ENCODE measurements around the gene SLC7A11. TPM values are rescaled to one million over a fixed set of nuclear protein-coding genes. Genes with fewer than 3 reads are reported as not detected.
A peak's percentile ranks its signal among the peaks of the same experiment; 100 is the strongest.

The SLC7A11 gene
- total and polyA plus RNA-seq, 2 of the 4 experiments (the other 2 are of a cell fraction), result 8.3 to 24.7 TPM

DNA sequence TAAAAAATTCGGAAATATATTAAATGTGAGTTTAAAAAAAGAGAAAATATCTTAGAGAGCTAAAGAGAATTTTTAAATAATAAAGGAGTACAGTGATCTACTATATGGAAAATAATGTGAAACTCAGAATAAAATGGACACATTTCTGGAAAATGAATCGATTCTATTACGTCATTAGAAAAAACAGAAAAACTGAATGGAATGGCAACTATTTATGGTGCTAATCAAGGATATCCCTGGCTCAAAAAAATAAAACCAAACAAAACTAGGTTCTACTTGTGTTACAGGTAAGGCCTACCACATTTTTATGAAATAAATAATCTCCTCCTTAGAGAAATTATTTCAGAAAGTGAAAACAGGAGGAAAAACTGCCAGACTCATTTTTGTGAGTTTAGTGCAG lies 5.5 kb upstream of the SLC7A11 start:
- in situ Hi-C loops (cut with MboI; ENCODE audit: low sequenced_read_pairs), result no loop called here
- H2AFZ ChIP-seq (replicated peaks; ENCODE audit: low read length, poor library complexity), result no peak overlapping the region
- POLR2A ChIA-PET (ENCODE audit: unreplicated experiment), result no interaction called here
- H3K14ac ChIP-seq (replicated peaks; ENCODE audit: low read depth, low read length), result no peak overlapping the region
- no peak overlapping the region for H3K27ac ChIP-seq (ENCODE audit: insufficient read depth, low read length)
- H3K9me1 ChIP-seq (ENCODE audit: insufficient read depth, low read length), result no peaks in the 10 kb centered on the region
- no peaks in the 10 kb centered on the region for H4K20me1 ChIP-seq (ENCODE audit: insufficient read depth, low read length)
- ATAC-seq (ENCODE audit: low read depth), result no peak
- BruUV-seq (replicated peaks), result no TSS peak
- no peak overlapping the region for H3K23ac ChIP-seq (ENCODE audit: low read depth, low read length)
- no peaks in the 10 kb centered on the region for H3K36me3 ChIP-seq (ENCODE audit: control insufficient read depth, insufficient read depth, low read length)
- no peak for DNase-seq
- H3K4me1 ChIP-seq (ENCODE audit: control insufficient read depth, insufficient read depth, low read length), result peaks cover 2% of the 10 kb centered on the region; the same call in 1 of the 2 replicates
- no peaks in the 10 kb centered on the region for H3K9me3 ChIP-seq (ENCODE audit: control insufficient read depth, insufficient read depth, low read length)
- intact Hi-C loops (cut with micrococcal nuclease), result no loop called here
- H2BK15ac ChIP-seq (ENCODE audit: low read depth, low read length), result no peak overlapping the region
- no peak overlapping the region for H2AK9ac ChIP-seq (replicated peaks; ENCODE audit: low read depth, low read length, poor library complexity)
- H2BK120ac ChIP-seq (ENCODE audit: low read depth, low read length), result no peak overlapping the region
- no peak overlapping the region for H2BK20ac ChIP-seq (ENCODE audit: low read depth, low read length)
- H3K4me2 ChIP-seq (ENCODE audit: low read depth, low read length), result no peak overlapping the region
- dilution Hi-C loops (cut with HindIII; ENCODE audit: low sequenced_read_pairs, unreplicated experiment), result no loop called here
- no peak overlapping the region for H4K5ac ChIP-seq (ENCODE audit: low read depth, low read length)
- H3K56ac ChIP-seq (ENCODE audit: extremely low read depth, insufficient read depth, low read length), result no peak overlapping the region
- H3K79me1 ChIP-seq (ENCODE audit: low read depth in 1 of 2, low read length in 2 of 2), result no peaks in the 10 kb centered on the region
- H2AK5ac ChIP-seq (ENCODE audit: low read depth, low read length), result no peak overlapping the region
- no peak overlapping the region for H4K91ac ChIP-seq (ENCODE audit: insufficient read depth, low read depth, low read length)
- no peak overlapping the region for H3K4me3 ChIP-seq (ENCODE audit: insufficient read depth, low read depth, low read length)
- H3K9ac ChIP-seq (ENCODE audit: low read depth, low read length), result no peak overlapping the region
- H3K27me3 ChIP-seq (ENCODE audit: control insufficient read depth, insufficient read depth, low read length), result no peaks in the 10 kb centered on the region
- 100% methylated on average over 1 of the region's 3 CpGs; no CpG with 5 or more reads in 1 of the 2 experiments for WGBS, 2 experiments (ENCODE audit: extremely low coverage in 2 of 2, insufficient read length in 1 of 2)
- TF ChIP-seq RCOR1 (IDR thresholded peaks at IDR 0.05; ENCODE audit: insufficient replicate concordance, low read length) (no peak), RAD21 (IDR thresholded peaks at IDR 0.05; ENCODE audit: low read length) (no peak), MXI1 (IDR thresholded peaks at IDR 0.05; ENCODE audit: borderline replicate concordance, low read depth, low read length) (no peak), SMC3 (IDR thresholded peaks at IDR 0.05; ENCODE audit: low read depth, low read length) (no peak), FOS (IDR thresholded peaks at IDR 0.05; ENCODE audit: low read depth, low read length) (no peak), NFE2L2 (IDR thresholded peaks at IDR 0.05; ENCODE audit: low read depth, low read length) (no peak), CEBPB (IDR thresholded peaks at IDR 0.05; ENCODE audit: low read depth, low read length) (no peak), POLR2A (IDR thresholded peaks at IDR 0.05; ENCODE audit: low read depth, low read length) (no peak), MAZ (IDR thresholded peaks at IDR 0.05; ENCODE audit: borderline replicate concordance, low read depth, low read length) (no peak), MAFK (IDR thresholded peaks at IDR 0.05; ENCODE audit: low read depth, low read length) (no peak), BHLHE40 (IDR thresholded peaks at IDR 0.05; ENCODE audit: low read depth, low read length) (no peak), RFX5 (IDR thresholded peaks at IDR 0.05; ENCODE audit: low read depth, low read length) (no peak)
- TF ChIP-seq, protein P1, sequence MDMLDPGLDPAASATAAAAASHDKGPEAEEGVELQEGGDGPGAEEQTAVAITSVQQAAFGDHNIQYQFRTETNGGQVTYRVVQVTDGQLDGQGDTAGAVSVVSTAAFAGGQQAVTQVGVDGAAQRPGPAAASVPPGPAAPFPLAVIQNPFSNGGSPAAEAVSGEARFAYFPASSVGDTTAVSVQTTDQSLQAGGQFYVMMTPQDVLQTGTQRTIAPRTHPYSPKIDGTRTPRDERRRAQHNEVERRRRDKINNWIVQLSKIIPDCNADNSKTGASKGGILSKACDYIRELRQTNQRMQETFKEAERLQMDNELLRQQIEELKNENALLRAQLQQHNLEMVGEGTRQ (IDR thresholded peaks at IDR 0.05; ENCODE audit: low read depth, low read length), result no peak
- TF ChIP-seq, protein P2, sequence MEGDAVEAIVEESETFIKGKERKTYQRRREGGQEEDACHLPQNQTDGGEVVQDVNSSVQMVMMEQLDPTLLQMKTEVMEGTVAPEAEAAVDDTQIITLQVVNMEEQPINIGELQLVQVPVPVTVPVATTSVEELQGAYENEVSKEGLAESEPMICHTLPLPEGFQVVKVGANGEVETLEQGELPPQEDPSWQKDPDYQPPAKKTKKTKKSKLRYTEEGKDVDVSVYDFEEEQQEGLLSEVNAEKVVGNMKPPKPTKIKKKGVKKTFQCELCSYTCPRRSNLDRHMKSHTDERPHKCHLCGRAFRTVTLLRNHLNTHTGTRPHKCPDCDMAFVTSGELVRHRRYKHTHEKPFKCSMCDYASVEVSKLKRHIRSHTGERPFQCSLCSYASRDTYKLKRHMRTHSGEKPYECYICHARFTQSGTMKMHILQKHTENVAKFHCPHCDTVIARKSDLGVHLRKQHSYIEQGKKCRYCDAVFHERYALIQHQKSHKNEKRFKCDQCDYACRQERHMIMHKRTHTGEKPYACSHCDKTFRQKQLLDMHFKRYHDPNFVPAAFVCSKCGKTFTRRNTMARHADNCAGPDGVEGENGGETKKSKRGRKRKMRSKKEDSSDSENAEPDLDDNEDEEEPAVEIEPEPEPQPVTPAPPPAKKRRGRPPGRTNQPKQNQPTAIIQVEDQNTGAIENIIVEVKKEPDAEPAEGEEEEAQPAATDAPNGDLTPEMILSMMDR (conservative IDR thresholded peaks at IDR 0.05; ENCODE audit: low read depth, low read length), result no peak
- TF ChIP-seq, protein P3, sequence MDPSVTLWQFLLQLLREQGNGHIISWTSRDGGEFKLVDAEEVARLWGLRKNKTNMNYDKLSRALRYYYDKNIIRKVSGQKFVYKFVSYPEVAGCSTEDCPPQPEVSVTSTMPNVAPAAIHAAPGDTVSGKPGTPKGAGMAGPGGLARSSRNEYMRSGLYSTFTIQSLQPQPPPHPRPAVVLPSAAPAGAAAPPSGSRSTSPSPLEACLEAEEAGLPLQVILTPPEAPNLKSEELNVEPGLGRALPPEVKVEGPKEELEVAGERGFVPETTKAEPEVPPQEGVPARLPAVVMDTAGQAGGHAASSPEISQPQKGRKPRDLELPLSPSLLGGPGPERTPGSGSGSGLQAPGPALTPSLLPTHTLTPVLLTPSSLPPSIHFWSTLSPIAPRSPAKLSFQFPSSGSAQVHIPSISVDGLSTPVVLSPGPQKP (IDR thresholded peaks at IDR 0.05; ENCODE audit: borderline replicate concordance, low read depth, low read length), result no peak
- CTCF ChIA-PET, result no interaction called here
- peak overlapping the region in 1 of 2 experiments; percentile 35; a peak in 1 of 4 replicates for H4K8ac ChIP-seq (ENCODE audit: low read depth in 2 of 2, low read length in 2 of 2)
- H2BK5ac ChIP-seq (ENCODE audit: low read depth, low read length, poor library complexity, severe bottlenecking), result peak overlapping the region; percentile 46
- H3K4ac ChIP-seq (ENCODE audit: low read depth, low read length), result no peak overlapping the region
- H3K18ac ChIP-seq (ENCODE audit: low read depth, low read length), result peak overlapping the region; percentile 59; the same call in 1 of the 2 replicates

Measured in IMR-90 (cell line).